Measurements from ENCODE around the gene GPD1L. TPM values are rescaled to one million over a fixed set of nuclear protein-coding genes. Genes with fewer than 3 reads are reported as not detected.

Gene GPD1L
- total and polyA plus RNA-seq, 2 of the 4 experiments (the other 2 are of a cell fraction) = 3.9 to 7.9 TPM

DNA sequence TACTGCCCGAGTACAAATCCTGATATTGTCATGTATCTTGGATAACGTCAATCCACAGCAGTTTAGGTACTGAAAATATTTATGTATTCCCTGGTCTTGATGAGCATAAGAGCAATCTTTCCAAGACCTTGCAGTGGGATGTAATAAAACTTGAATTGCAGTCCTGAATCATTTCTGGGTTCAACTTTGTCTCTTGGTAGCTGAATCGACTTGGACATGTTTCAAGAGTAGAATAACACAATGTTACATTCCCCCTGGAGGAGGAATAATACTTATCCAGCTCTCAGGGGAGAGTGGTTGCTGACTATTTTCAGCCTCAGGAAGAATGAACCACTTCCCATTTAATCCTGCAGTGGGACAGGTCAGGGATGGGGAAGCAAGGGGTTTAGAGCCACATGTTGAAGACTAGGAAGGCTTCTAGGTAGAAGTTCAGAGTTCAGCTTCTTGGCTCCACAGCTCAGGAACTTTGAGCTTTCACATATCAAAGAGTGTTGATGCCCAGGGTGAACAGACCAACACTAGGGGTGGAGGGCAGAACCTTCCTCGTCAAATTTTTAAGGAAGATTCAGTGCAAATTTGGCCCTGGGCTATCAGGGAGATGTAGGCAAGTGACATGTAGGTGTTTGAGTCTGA, 43.4 kb upstream of the GPD1L start:
- POLR2A ChIA-PET (ENCODE audit: unreplicated experiment) = no interaction called here
- Histone ChIP-seq H2BK5ac (ENCODE audit: low read depth, low read length, poor library complexity, severe bottlenecking) (no peak overlapping the region), H3K9me1 (ENCODE audit: insufficient read depth, low read length) (no peaks in the 10 kb centered on the region), H3K27ac (ENCODE audit: insufficient read depth, low read length) (no peak overlapping the region), H3K9me3 (ENCODE audit: control insufficient read depth, insufficient read depth, low read length) (no peaks in the 10 kb centered on the region), H3K9ac (ENCODE audit: low read depth, low read length) (no peak overlapping the region), H3K27me3 (ENCODE audit: control insufficient read depth, insufficient read depth, low read length) (no peaks in the 10 kb centered on the region; the same call in 1 of the 2 replicates), H2BK20ac (ENCODE audit: low read depth, low read length) (no peak overlapping the region), H3K4ac (ENCODE audit: low read depth, low read length) (no peak overlapping the region), H2AFZ (replicated peaks; ENCODE audit: low read length, poor library complexity) (no peak overlapping the region), H3K79me1 (ENCODE audit: low read depth in 1 of 2, low read length in 2 of 2) (no peaks in the 10 kb centered on the region), H3K18ac (ENCODE audit: low read depth, low read length) (no peak overlapping the region), H4K91ac (ENCODE audit: insufficient read depth, low read depth, low read length) (no peak overlapping the region), H4K5ac (ENCODE audit: low read depth, low read length) (no peak overlapping the region), H3K14ac (replicated peaks; ENCODE audit: low read depth, low read length) (no peak overlapping the region), H2AK5ac (ENCODE audit: low read depth, low read length) (no peak overlapping the region), H2BK15ac (ENCODE audit: low read depth, low read length) (no peak overlapping the region), H3K4me1 (ENCODE audit: control insufficient read depth, insufficient read depth, low read length) (no peaks in the 10 kb centered on the region), H3K36me3 (ENCODE audit: control insufficient read depth, insufficient read depth, low read length) (no peaks in the 10 kb centered on the region), H3K56ac (ENCODE audit: extremely low read depth, insufficient read depth, low read length) (no peak overlapping the region), H2AK9ac (replicated peaks; ENCODE audit: low read depth, low read length, poor library complexity) (no peak overlapping the region), H3K23ac (ENCODE audit: low read depth, low read length) (no peak overlapping the region), H4K8ac (ENCODE audit: low read depth in 2 of 2, low read length in 2 of 2) (no peak overlapping the region), H4K20me1 (ENCODE audit: insufficient read depth, low read length) (no peaks in the 10 kb centered on the region), H3K4me2 (ENCODE audit: low read depth, low read length) (no peak overlapping the region), H2BK120ac (ENCODE audit: low read depth, low read length) (no peak overlapping the region), H3K4me3 (ENCODE audit: insufficient read depth, low read depth, low read length) (no peak overlapping the region)
- in situ Hi-C loops (cut with MboI; ENCODE audit: low sequenced_read_pairs) = no loop called here
- ATAC-seq (ENCODE audit: low read depth) (no peak), DNase-seq (no peak)
- dilution Hi-C loops (cut with HindIII; ENCODE audit: low sequenced_read_pairs, unreplicated experiment) = no loop called here
- CTCF ChIA-PET = no interaction called here
- TF ChIP-seq MAFK (IDR thresholded peaks at IDR 0.05; ENCODE audit: low read depth, low read length) (no peak), MXI1 (IDR thresholded peaks at IDR 0.05; ENCODE audit: borderline replicate concordance, low read depth, low read length) (no peak), RFX5 (IDR thresholded peaks at IDR 0.05; ENCODE audit: low read depth, low read length) (no peak), RCOR1 (IDR thresholded peaks at IDR 0.05; ENCODE audit: insufficient replicate concordance, low read length) (no peak), MAZ (IDR thresholded peaks at IDR 0.05; ENCODE audit: borderline replicate concordance, low read depth, low read length) (no peak), FOS (IDR thresholded peaks at IDR 0.05; ENCODE audit: low read depth, low read length) (no peak), RAD21 (IDR thresholded peaks at IDR 0.05; ENCODE audit: low read length) (no peak), CHD1 (IDR thresholded peaks at IDR 0.05; ENCODE audit: low read depth, low read length) (no peak), CEBPB (IDR thresholded peaks at IDR 0.05; ENCODE audit: low read depth, low read length) (no peak)
- TF ChIP-seq, protein P1, sequence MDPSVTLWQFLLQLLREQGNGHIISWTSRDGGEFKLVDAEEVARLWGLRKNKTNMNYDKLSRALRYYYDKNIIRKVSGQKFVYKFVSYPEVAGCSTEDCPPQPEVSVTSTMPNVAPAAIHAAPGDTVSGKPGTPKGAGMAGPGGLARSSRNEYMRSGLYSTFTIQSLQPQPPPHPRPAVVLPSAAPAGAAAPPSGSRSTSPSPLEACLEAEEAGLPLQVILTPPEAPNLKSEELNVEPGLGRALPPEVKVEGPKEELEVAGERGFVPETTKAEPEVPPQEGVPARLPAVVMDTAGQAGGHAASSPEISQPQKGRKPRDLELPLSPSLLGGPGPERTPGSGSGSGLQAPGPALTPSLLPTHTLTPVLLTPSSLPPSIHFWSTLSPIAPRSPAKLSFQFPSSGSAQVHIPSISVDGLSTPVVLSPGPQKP (IDR thresholded peaks at IDR 0.05; ENCODE audit: borderline replicate concordance, low read depth, low read length) = no peak
- TF ChIP-seq, protein P2, sequence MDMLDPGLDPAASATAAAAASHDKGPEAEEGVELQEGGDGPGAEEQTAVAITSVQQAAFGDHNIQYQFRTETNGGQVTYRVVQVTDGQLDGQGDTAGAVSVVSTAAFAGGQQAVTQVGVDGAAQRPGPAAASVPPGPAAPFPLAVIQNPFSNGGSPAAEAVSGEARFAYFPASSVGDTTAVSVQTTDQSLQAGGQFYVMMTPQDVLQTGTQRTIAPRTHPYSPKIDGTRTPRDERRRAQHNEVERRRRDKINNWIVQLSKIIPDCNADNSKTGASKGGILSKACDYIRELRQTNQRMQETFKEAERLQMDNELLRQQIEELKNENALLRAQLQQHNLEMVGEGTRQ (IDR thresholded peaks at IDR 0.05; ENCODE audit: low read depth, low read length) = no peak
- no TSS peak for BruUV-seq (replicated peaks)
- intact Hi-C loops (cut with micrococcal nuclease) = no loop called here
- whole genome bisulfite sequencing, 2 experiments (ENCODE audit: extremely low coverage in 2 of 2, insufficient read length in 1 of 2) = no CpG with 5 or more reads among the region's 4 CpGs
